ENCODE results near the gene IL4R.
"Not testable (repeated sequence)": the region's sequence is repeated elsewhere in the genome, so short reads cannot be mapped to it uniquely, and the experiment has no call there.

Gene IL4R

GRCh38 chr16:27329376-27330079 lies 15.8 kb downstream of the IL4R start:
- DNase-seq (ENCODE audit: low read depth) = not testable (repeated sequence)

- no peak for DNase-seq (ENCODE audit: low read depth)
Observed at GRCh38 chr16:27330542-27330941, 16.8 kb downstream of the IL4R start.

- no peak for DNase-seq (ENCODE audit: low read depth)
Observed at GRCh38 chr16:27332105-27332504, 18.3 kb downstream of the IL4R start.

- DNase-seq (ENCODE audit: low read depth) = no peak
Observed at GRCh38 chr16:27333104-27333503, 19.3 kb downstream of the IL4R start.

DNA sequence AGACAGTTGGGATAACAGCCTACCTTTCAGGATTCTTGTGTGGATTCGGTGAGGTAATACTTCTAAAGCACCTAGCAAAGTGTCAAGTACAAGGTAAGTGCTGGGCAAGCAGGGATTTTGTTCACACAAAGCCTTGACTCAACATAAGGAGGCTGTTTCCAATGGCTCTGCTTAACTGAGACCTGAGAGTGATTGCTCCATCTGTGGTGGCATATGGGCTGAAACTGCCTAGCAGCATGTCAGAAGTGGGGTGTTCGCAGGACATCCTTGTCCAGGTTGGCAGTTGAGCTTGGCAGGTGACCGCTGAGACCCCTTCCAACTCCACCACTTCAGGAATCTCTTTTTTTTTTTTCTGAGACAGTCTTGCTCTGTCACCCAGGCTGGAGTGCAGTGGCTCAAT lies 19.8 kb downstream of the IL4R start:
- no peak for DNase-seq (ENCODE audit: low read depth)

DNA sequence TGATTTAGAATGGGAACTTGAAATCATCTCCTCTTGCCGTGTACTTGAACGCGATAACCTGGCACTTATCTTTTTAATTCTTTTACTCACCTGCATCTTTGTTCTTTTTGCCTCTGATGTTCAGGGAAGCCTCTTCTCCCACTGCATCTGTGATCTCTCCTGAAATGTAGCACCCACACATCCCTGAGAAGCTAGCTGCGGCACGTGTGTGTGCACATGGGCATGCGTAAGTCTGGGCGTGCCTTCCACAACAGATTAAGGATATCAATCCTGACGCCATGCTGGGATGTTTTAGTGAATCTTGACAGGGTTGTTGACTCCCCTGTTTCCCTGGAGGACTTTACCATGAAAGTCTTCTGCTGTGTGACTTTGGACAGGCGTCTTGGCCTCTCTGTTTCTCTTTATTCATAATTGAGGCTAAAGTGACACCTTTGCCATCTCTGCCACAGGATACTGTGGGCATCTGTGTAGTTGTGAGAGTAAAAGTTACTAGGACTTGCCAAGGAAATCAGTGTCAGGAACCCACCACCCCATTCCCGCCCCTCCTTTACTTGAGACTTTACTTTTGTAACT lies 20.5 kb downstream of the IL4R start:
- no peak for DNase-seq (ENCODE audit: low read depth)

DNA sequence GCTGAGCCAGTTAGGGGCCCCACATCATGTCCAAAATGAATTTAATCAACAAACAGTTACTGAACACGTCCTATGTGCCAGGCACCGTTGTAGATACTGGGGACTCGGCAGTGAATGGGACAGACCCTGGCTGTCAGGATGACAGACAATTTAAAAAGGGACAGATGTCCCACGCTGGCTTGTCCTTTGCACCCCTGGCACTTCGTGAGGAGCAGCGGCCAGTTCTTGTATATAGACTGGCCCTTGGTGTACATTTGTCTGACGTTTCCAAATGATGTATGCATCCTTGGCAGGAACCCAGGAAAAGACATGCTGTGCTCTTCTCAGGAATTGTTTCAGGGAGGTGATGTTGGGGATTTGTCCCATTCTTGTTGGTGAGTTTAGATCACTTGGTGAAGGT lies 21.1 kb downstream of the IL4R start:
- DNase-seq (ENCODE audit: low read depth) = no peak

DNA sequence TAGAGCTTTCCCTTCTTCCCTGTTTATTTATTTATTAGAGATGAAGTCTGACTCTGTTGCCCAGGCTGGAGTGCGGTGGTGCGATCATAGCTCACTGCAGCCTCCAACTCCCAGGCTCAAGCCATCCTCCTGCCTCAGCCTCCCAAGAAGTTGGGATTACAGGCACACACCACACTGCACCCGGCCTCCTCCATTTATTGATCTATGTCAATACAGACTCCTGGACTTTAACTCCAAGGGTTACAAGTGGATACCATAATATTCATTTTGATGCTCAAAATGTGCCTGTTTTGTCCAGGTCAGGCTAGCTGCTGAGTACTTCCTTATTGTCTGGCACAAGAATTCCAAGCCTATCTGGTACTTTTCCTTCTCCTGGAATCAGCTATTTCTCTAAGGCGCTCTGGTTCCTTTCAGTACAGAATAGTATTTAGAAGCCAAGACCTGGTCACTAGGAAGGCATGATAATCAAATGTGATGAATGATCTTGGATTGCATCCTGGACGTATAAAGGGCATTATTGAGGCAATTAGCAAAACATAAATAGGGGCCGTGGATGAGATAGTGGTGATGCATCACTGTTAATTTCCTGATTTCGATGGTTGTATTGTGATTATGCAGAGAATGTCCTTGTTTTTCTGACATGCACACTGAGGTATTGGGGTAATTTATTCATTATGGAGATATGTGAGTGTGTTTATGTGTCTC lies 21.7 kb downstream of the IL4R start:
- no peak for DNase-seq (ENCODE audit: low read depth)

DNA sequence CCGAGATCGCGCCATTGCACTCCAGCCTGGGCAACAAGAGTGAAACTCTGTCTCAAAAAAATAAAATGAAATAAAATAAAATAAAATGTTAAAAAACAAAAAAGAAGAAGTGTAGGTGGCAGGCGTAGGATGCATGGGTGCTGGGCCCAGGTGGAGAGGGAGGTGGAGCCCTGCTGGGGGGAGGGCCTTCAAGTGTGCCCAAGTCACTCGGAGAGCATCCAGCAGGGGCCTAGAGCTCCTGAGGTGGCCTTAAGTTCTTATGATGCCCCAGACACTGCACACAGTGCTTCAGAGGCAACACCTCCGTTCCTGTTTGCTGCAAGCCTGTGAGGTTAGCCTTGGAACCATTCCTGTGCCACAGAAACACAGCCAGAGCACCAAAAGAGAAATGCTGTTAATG lies 23.2 kb downstream of the IL4R start:
- DNase-seq (ENCODE audit: low read depth) = no peak

GRCh38 chr16:27339180-27339579 lies 25.4 kb downstream of the IL4R start:
- no peak for DNase-seq (ENCODE audit: low read depth)

DNA sequence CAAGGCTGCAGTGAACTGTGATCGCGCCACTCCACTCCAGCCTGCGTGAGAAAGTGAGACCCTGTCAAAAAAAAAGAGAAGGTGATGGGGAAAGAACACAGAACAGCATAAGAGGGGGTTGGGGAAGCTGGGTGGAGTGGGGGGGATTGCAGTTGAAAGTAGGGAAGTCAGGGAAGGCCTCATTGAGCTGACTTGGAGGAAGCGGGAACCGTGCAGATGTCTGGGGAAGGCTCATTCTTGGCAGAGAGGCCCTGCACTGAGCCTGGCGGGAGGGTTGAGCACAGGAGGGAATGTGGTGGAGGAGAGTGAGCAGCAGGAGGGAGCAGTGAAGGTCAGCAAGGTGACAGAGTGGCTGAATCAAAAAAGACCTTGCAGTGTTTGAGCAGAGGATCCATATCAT lies 26.9 kb downstream of the IL4R start:
- no peak for DNase-seq (ENCODE audit: low read depth)

DNA sequence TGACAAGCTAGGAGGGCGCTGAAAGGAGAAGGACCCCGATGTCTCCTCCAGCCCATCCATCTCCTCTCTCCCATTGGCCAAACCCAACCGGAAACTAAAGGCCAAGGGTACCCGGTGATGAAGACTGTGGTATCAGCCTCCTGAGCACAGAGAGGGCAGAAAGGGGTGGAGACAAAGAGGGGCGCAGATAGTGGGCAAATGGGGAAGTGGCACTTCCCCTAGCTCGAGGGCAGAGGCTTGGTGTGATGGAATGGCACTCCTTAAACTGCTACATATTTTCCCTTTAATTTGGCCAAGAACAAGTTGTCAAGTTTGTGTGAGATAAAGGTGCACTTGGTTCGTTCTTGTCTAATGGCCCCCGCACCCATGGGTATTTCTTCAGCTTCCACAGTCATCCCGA lies 27.8 kb downstream of the IL4R start:
- no peak for DNase-seq (ENCODE audit: low read depth)

GRCh38 chr16:27341971-27342370 lies 28.2 kb downstream of the IL4R start:
- no peak for DNase-seq (ENCODE audit: low read depth)

- no peak for DNase-seq (ENCODE audit: low read depth)
Observed at GRCh38 chr16:27344721-27345120, 30.9 kb downstream of the IL4R start.

- no peak for DNase-seq (ENCODE audit: low read depth)
Observed at GRCh38 chr16:27345201-27345600, 31.4 kb downstream of the IL4R start.

DNA sequence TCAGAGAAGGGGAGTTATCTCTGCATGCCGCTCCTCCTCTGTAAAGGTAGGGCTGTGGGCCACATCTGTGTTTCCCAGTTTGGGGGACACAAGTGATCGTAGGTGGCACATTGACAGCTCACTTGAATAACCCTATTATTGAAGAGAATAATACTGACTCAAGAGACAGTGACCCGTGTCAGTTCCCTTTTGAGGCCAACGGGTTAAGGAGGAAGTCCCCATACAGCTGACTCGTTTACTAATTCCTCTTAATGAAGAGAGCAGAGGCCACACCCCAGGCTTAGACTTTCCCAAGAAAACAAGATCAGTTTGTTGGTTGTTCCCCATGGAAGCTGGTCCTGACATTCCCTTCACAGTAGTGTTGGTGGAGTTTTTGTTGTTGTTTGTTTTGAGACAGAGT lies 33.0 kb downstream of the IL4R start:
- DNase-seq (ENCODE audit: low read depth) = no peak

DNA sequence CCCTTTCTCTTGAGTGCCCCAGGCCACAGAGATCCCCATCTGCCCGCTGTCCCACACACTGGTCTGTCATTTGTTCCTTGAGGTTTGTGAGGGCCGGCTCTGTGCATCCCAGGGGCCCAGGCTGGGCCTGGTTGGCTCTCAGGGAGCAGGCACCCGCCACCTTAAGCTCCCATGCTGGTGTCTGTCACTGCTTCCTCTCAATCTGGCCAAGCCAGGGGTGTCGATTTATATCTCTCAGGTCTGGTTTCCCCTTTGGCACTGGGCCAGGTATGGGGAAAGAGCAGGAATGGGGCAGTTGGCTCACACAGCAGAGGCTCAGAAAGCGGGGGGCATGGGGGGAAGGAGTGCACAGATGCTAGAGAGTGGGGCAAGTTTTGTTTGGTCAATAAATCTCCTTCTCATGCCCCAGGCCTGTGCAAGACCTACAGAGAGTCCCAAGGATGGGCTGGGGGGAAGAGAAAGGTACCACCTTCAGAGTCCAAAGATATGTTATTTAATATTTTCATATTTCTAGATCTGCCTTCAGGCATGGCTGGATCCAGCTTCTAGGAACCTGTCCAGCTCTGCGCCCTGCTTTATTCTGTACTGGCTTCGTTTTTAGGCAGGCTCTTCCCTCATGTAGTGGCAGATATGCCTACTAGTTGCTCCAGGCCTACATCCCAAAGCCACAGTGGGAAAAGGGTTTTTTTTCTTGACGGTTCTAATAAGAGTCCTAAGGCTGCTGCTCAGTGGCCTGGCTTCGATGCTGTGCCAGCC lies 34.3 kb downstream of the IL4R start:
- DNase-seq (ENCODE audit: low read depth) = no peak

- DNase-seq (ENCODE audit: low read depth) = no peak
Observed at GRCh38 chr16:27349276-27349675, 35.5 kb downstream of the IL4R start.

- no peak for DNase-seq (ENCODE audit: low read depth)
Observed at GRCh38 chr16:27350006-27350405, 36.2 kb downstream of the IL4R start.

GRCh38 chr16:27351989-27352388 lies 38.2 kb downstream of the IL4R start:
- no peak for DNase-seq (ENCODE audit: low read depth)

- no peak for DNase-seq (ENCODE audit: low read depth)
Observed at GRCh38 chr16:27353853-27354252, 40.1 kb downstream of the IL4R start.

DNA sequence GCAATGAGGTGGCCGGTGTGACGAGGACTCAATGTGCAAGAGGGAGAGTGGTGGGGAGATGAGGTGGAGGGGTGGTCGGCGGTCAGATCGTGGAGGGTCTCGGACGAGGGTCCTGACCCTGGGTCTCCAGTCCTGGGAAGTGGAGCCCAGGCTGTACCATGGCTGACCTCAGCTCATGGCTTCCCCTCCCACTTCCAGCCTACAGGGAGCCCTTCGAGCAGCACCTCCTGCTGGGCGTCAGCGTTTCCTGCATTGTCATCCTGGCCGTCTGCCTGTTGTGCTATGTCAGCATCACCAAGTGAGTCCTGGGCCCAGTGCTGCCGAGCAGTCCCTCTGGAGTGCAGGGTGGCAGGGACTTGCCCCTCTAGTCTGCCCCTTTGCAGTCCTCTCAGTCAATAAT lies 41.8 kb downstream of the IL4R start:
- no peak for DNase-seq (ENCODE audit: low read depth)

DNA sequence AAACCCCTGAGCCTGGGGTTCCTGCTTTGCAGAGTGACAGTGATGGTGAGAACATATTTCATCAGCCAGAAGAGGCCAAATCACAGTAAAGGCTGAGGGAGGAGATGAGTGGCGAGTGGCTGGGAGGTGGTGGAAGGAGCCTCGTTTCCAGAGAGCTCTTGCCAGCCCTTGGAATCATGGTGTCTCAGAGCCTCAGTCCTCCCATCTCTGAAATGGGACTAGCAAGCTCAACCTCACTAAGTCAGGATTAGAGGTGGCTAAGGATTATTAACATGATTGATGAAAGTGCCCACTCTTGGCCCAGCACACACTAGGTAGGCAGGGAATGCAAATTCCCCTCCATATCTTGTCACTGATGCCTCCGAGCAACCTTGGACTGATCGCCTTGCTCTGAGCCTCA lies 43.0 kb downstream of the IL4R start:
- DNase-seq (ENCODE audit: low read depth) = no peak
